ENCODE results near the gene CHADL.

DNA sequence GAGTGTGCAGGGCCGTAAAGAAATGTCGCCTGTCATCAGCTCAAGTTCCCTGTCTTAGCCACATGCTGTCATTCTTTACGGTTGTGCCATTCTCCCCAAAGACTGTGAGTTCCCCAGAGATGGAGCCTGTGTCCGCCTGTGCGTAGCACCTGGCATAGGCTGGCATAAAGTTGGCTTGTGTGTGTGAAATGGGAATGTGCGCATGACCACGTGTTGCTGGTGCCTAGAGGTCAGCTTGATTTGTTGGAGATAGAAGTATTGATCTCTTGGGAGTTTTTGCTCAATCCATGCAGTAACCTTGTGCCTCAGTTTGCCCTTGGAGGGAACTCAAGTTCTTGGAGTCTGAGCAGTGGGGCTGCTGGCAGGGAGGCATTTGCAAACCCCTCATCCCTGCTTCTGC, 9.4 kb downstream of the CHADL start:
- TF ChIP-seq POLR2AphosphoS5 (IDR thresholded peaks at IDR 0.05) (no peak), POLR2A (IDR thresholded peaks at IDR 0.05) (no peak)
- TF ChIP-seq, protein P1, sequence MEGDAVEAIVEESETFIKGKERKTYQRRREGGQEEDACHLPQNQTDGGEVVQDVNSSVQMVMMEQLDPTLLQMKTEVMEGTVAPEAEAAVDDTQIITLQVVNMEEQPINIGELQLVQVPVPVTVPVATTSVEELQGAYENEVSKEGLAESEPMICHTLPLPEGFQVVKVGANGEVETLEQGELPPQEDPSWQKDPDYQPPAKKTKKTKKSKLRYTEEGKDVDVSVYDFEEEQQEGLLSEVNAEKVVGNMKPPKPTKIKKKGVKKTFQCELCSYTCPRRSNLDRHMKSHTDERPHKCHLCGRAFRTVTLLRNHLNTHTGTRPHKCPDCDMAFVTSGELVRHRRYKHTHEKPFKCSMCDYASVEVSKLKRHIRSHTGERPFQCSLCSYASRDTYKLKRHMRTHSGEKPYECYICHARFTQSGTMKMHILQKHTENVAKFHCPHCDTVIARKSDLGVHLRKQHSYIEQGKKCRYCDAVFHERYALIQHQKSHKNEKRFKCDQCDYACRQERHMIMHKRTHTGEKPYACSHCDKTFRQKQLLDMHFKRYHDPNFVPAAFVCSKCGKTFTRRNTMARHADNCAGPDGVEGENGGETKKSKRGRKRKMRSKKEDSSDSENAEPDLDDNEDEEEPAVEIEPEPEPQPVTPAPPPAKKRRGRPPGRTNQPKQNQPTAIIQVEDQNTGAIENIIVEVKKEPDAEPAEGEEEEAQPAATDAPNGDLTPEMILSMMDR (IDR thresholded peaks at IDR 0.05): no peak
